Ascending aorta (tissue), 2 donors: ENCODE data around the gene LLPH. TPM values are rescaled to one million over a fixed set of nuclear protein-coding genes. Genes with fewer than 3 reads are reported as not detected.

ENCODE experiments used
- DNase-seq, 2 donors: peaks; one replicate each; pipeline ENCODE4 v3.0.0-alpha.2; 2019; ENCODE audit warnings: low spot score in 2 of 2
- H3K27ac ChIP-seq, 2 donors: fragments of 200-600 bp; sonication (generic); one replicate each; pipeline ENCODE4 v1.5.1; 2016 to 2017; ENCODE audit warnings: mild to moderate bottlenecking in 1 of 2
- H3K27me3 ChIP-seq: fragments of 200-600 bp; sonication (generic); one replicate; pipeline ENCODE4 v1.5.1; 2017
- H3K36me3 ChIP-seq, 2 donors: fragments of 200-600 bp; sonication (generic); one replicate each; pipeline ENCODE4 v1.5.1; 2016
- H3K4me1 ChIP-seq, 2 donors: fragments of 200-600 bp; sonication (generic); one replicate each; pipeline ENCODE4 v1.5.1; 2016 to 2017; ENCODE audit warnings: mild to moderate bottlenecking in 1 of 2
- H3K4me3 ChIP-seq, 2 donors: fragments of 200-600 bp; sonication (generic); one replicate each; pipeline ENCODE4 v1.5.1; 2016 to 2017; ENCODE audit warnings: mild to moderate bottlenecking in 1 of 2
- H3K9me3 ChIP-seq, 2 donors: fragments of 200-600 bp; sonication (generic); one replicate each; pipeline ENCODE4 v1.5.1; 2016
- CTCF ChIP-seq, 3 experiments: fragments of 200-600 bp in 2 of 3; fragments of 450-650 bp in 1 of 3; sonication (generic) in 2 of 3; IDR thresholded peaks; one replicate each; pipeline ENCODE4 v1.5.1; 2016 to 2019; ENCODE audit warnings: antibody characterized with exemption in 3 of 3, mild to moderate bottlenecking in 1 of 3, moderate library complexity in 1 of 3
- intact Hi-C: fragments of 100-400 bp; cut with DNase I; formaldehyde crosslinking; loops from one replicate; pipeline ENCODE4 v1.15.1; 2023
- total RNA-seq: library from RNA; depleted of rRNA; stranded (reverse); fragments of >200 nt; gene quantifications from one replicate; pipeline ENCODE4 v1.1.0, GENCODE V29; 2016

LLPH gene
- total RNA-seq, 1 donor from 2014 or later = 0.21 TPM

- intact Hi-C loops = no loop called here
Measured at GRCh38 chr12:66162701-66163100, 32.2 kb upstream of the LLPH start.

GRCh38 chr12:66160704-66161103 lies 30.2 kb upstream of the LLPH start:
- Histone ChIP-seq H3K27ac (no peak overlapping the region), H3K36me3 (peaks cover 7 to 16% of the 10 kb centered on the region in 2 donors), H3K27me3 (no peaks in the 10 kb centered on the region), H3K9me3 (peaks cover 0 to 6% of the 10 kb centered on the region in 2 donors), H3K4me1 (no peaks in the 10 kb centered on the region), H3K4me3 (no peak overlapping the region)
- TF ChIP-seq CTCF (IDR thresholded peaks at IDR 0.05) = no peak
- DNase-seq = no peak
- intact Hi-C loops = no loop called here

More at GRCh38 chr12:66162701-66163100, 32.2 kb upstream of the LLPH start:
- Histone ChIP-seq H3K9me3 (peaks cover 0 to 6% of the 10 kb centered on the region in 2 donors), H3K27me3 (no peaks in the 10 kb centered on the region), H3K4me1 (peaks cover 0 to 1% of the 10 kb centered on the region in 2 donors), H3K4me3 (no peak overlapping the region), H3K36me3 (peaks cover 13 to 16% of the 10 kb centered on the region in 2 donors), H3K27ac (no peak overlapping the region)
- TF ChIP-seq CTCF (IDR thresholded peaks at IDR 0.05) = no peak
- DNase-seq = no peak

GRCh38 chr12:66159123-66159522 lies 28.6 kb upstream of the LLPH start:
- Histone ChIP-seq H3K27me3 (no peaks in the 10 kb centered on the region), H3K36me3 (peaks cover 7 to 16% of the 10 kb centered on the region in 2 donors), H3K27ac (no peak overlapping the region), H3K4me1 (no peaks in the 10 kb centered on the region), H3K9me3 (no peaks in the 10 kb centered on the region), H3K4me3 (no peak overlapping the region)
- DNase-seq = no peak
- intact Hi-C loops = no loop called here
- no peak for TF ChIP-seq CTCF (IDR thresholded peaks at IDR 0.05)

GRCh38 chr12:66156654-66157053 lies 26.1 kb upstream of the LLPH start:
- no peaks in the 10 kb centered on the region for H3K27me3 ChIP-seq
- H3K27ac ChIP-seq = no peak overlapping the region
- peaks cover 7 to 16% of the 10 kb centered on the region in 2 donors for H3K36me3 ChIP-seq
- no peaks in the 10 kb centered on the region for H3K4me1 ChIP-seq
- no peak for DNase-seq
- H3K4me3 ChIP-seq = no peak overlapping the region
- intact Hi-C loops = no loop called here
- no peak for TF ChIP-seq CTCF (IDR thresholded peaks at IDR 0.05)
- no peaks in the 10 kb centered on the region for H3K9me3 ChIP-seq

GRCh38 chr12:66154776-66155175 lies 24.2 kb upstream of the LLPH start:
- intact Hi-C loops = no loop called here
- no peak for DNase-seq
- Histone ChIP-seq H3K36me3 (peaks cover 3 to 21% of the 10 kb centered on the region in 2 donors), H3K4me1 (no peaks in the 10 kb centered on the region), H3K27me3 (no peaks in the 10 kb centered on the region), H3K9me3 (no peaks in the 10 kb centered on the region), H3K4me3 (no peak overlapping the region), H3K27ac (no peak overlapping the region)
- TF ChIP-seq CTCF (IDR thresholded peaks at IDR 0.05) = no peak

- no peak for TF ChIP-seq CTCF (IDR thresholded peaks at IDR 0.05)
- no peak for DNase-seq
- H3K27me3 ChIP-seq = no peaks in the 10 kb centered on the region
- no peak overlapping the region for H3K4me3 ChIP-seq
- H3K36me3 ChIP-seq = peaks cover 3 to 22% of the 10 kb centered on the region in 2 donors
- no peaks in the 10 kb centered on the region for H3K4me1 ChIP-seq
- intact Hi-C loops = no loop called here
- H3K9me3 ChIP-seq = no peaks in the 10 kb centered on the region
- no peak overlapping the region for H3K27ac ChIP-seq
Measured at GRCh38 chr12:66152732-66153131, 22.2 kb upstream of the LLPH start.
